Heart left ventricle (tissue), 16 donors: ENCODE data around the gene CCDC68. TPM values are rescaled to one million over a fixed set of nuclear protein-coding genes. Genes with fewer than 3 reads are reported as not detected.

Source experiments
- ATAC-seq, 4 donors: fragments of 200-7000 bp; cut with Tn5 transposase; one replicate each; pipeline ENCODE4 v1.9.1; 2020 to 2022; ENCODE audit warnings: moderate library complexity in 4 of 4, mild to moderate bottlenecking in 3 of 4, moderate number of reproducible peaks in 1 of 4
- DNase-seq, 5 donors: peaks; one replicate each; pipeline ENCODE4 v3.0.0-alpha.2; 2020
- H3K27ac ChIP-seq, 12 donors: fragments of 200-600 bp; sonication (generic) in 4 of 12; one replicate each; pipeline versions ENCODE4 v1.5.0 to v1.8.0; 2016 to 2022; ENCODE audit warnings: mild to moderate bottlenecking in 2 of 12
- H3K27me3 ChIP-seq, 9 donors: fragments of 200-600 bp; sonication (generic) in 2 of 9; one replicate each; pipeline versions ENCODE4 v1.5.1 to v1.8.0; 2016 to 2022; ENCODE audit warnings: mild to moderate bottlenecking in 3 of 9
- H3K36me3 ChIP-seq, 9 donors: fragments of 200-600 bp; sonication (generic) in 2 of 9; one replicate each; pipeline versions ENCODE4 v1.5.0 to v1.8.0; 2018 to 2022; ENCODE audit warnings: mild to moderate bottlenecking in 2 of 9
- H3K4me1 ChIP-seq, 12 donors: fragments of 200-600 bp; sonication (generic) in 4 of 12; one replicate each; pipeline versions ENCODE4 v1.5.0 to v1.8.0; 2016 to 2022; ENCODE audit warnings: mild to moderate bottlenecking in 3 of 12
- H3K4me3 ChIP-seq, 12 donors: fragments of 200-600 bp; sonication (generic) in 4 of 12; one replicate each; pipeline versions ENCODE4 v1.5.0 to v1.8.0; 2017 to 2022; ENCODE audit warnings: mild to moderate bottlenecking in 9 of 12, moderate library complexity in 4 of 12
- H3K9me3 ChIP-seq, 12 donors: fragments of 200-600 bp; sonication (generic) in 4 of 12; one replicate each; pipeline versions ENCODE4 v1.5.0 to v1.8.0; 2016 to 2022; ENCODE audit warnings: mild to moderate bottlenecking in 1 of 12
- CTCF ChIP-seq, 12 donors: fragments of 200-600 bp; sonication (generic) in 4 of 12; IDR thresholded peaks; one replicate each; pipeline versions ENCODE4 v1.5.0 to v1.8.0; 2018 to 2022; ENCODE audit warnings: antibody characterized with exemption in 12 of 12, mild to moderate bottlenecking in 5 of 12
- POLR2A ChIP-seq, 2 donors: fragments of 450-650 bp; IDR thresholded peaks; one replicate each; pipeline ENCODE4 v1.6.1; 2017; ENCODE audit warnings: antibody characterized with exemption in 2 of 2, mild to moderate bottlenecking in 2 of 2, moderate library complexity in 2 of 2
- WGBS, 4 donors: extraction: QIAGEN DNeasy Blood & Tissue Kit in 2 of 4; methylation state at CpG; one replicate each; pipeline versions ENCODE4 v1.1.5 to v1.1.7; 2013 to 2018; 5-methylcytosine and 5-hydroxymethylcytosine counted together
- intact Hi-C, 10 donors: fragments of 100-400 bp; cut with DNase I; formaldehyde crosslinking; loops; one replicate each; pipeline versions ENCODE4 v1.11.1 to v1.14.2; 2022
- polyA plus RNA-seq, 2 donors: library from polyadenylated mRNA; stranded (reverse); fragments of 200-250 nt; gene quantifications; one replicate each; pipeline ENCODE4 v1.2.3, GENCODE V29; 2013
- total RNA-seq, 9 donors: library from RNA; depleted of rRNA in 2 of 9; stranded (reverse); fragments of >200 nt in 2 of 9; fragmentation: NEBNext Ultra II Directional in 3 of 9; extraction: Animal tissue kit (Norgen Biotek cat#: 25700) in 3 of 9; gene quantifications; one replicate each; pipeline versions ENCODE4 v1.1.0 to v1.2.4, GENCODE V29; 2016 to 2023
- donor health status: ischemic (EF 13 %, LVEDD 7.1; RV severe dilation, severe dysfunction).
- donor health status: healthy with polysubstance abuse.
- donor health status: DM: no; HTN: yes; CAD: no.
- donor health status: DM: no; HTN: no; CAD: no.
- donor health status: ischemic (EF 25% LVEDD 6.9; RV normal size, moderate dysfunction).
- donor health status: ischemic (EF 25% LVEDD 5.7; RV mildly dilated, moderate dysfunction).
- donor health status: healthy.
- donor health status: DM: yes; HTN: yes; CAD: no.
- donor health status: ischemic (EF 35%, LVEDD 5.7; RV mildly dilated, moderate dysfunction).
- donor health status: nonischemic (EF 11% LVEDD 7.7; RV severe dilation, severe dysfunction).
- donor health status: DM: yes; HTN: yes; CAD: no.
- donor health status: PGD.
- donor health status: ischemic (EF 29% LVEDD 5.4; RV normal size, mild dysfunction).
- donor health status: nonischemic (EF 23%, LVEDD 6.1; RV moderate dilation, normal function).

Gene CCDC68
- total and polyA plus RNA-seq, 11 donors: 2.0 to 11.6 (median 4.2) TPM

GRCh38 chr18:54938506-54938905 lies 20.8 kb downstream of the CCDC68 start:
- peaks cover 0 to 38% (median 14%) of the 10 kb centered on the region in 9 donors for H3K36me3 ChIP-seq
- TF ChIP-seq POLR2A (IDR thresholded peaks at IDR 0.05) (no peak), CTCF (IDR thresholded peaks at IDR 0.05) (no peak)
- intact Hi-C loops: no loop called here
- no peaks in the 10 kb centered on the region for H3K4me1 ChIP-seq
- DNase-seq (no peak), ATAC-seq (no peak)
- H3K27me3 ChIP-seq: no peaks in the 10 kb centered on the region
- no peak overlapping the region for H3K4me3 ChIP-seq
- no peaks in the 10 kb centered on the region for H3K9me3 ChIP-seq
- 95 to 100% (median 97%) methylated on average over 3 of the region's 3 CpGs for WGBS, 4 donors
- H3K27ac ChIP-seq: no peak overlapping the region

DNA sequence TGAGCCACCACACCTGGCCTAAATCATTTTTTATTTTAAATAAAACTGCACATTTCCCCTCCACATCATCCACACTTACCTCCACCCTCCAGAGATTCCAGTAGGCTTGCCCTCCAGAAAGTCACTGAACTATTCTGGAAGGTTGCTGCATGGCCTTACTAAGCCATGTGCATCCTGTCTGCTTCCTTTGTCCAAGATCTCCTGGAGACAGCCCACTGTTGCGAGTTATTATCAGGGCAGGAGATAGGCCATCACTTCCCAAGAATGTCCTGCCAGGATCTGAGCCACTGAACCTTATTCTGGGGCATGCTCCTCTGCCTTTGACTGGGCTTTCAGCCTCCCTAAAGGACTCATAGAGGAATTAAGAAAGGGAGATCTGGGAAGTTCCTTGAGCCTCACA lies 26.8 kb downstream of the CCDC68 start:
- H3K27me3 ChIP-seq: no peaks in the 10 kb centered on the region
- 0 to 66% (median 35%) methylated on average over 1 of the region's 1 CpG for WGBS, 4 donors
- no peak overlapping the region for H3K4me3 ChIP-seq
- no peak overlapping the region for H3K27ac ChIP-seq
- ATAC-seq: no peak
- intact Hi-C loops: no loop called here
- peaks cover 0 to 22% (median 8%) of the 10 kb centered on the region in 9 donors for H3K36me3 ChIP-seq
- no peaks in the 10 kb centered on the region for H3K4me1 ChIP-seq
- no peaks in the 10 kb centered on the region for H3K9me3 ChIP-seq
- DNase-seq: no peak
- TF ChIP-seq POLR2A (IDR thresholded peaks at IDR 0.05) (no peak), CTCF (IDR thresholded peaks at IDR 0.05) (no peak)

DNA sequence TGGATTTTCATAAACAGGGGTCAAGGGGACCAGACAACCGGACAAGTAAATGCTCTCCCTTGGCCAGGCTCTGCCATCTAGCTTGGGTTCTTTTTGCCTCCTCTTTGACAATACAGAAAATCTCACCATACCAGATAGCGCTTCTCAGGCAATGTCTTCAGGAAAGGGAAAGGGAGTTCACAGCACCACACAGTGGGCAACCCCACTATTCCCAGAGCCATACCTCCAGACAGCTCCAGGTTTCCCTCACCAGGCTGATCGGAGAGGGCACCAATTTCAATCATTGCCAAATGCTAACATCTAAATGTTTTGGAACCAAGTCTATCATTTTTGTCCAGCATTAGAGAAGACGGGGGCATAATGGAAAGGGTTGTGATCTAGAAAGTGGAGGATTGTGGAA lies 28.1 kb downstream of the CCDC68 start:
- H3K4me3 ChIP-seq: no peak overlapping the region
- H3K4me1 ChIP-seq: no peaks in the 10 kb centered on the region
- no peak for ATAC-seq
- no peaks in the 10 kb centered on the region for H3K9me3 ChIP-seq
- 96 to 100% (median 97%) methylated on average over 4 of the region's 4 CpGs for WGBS, 4 donors
- H3K27ac ChIP-seq: no peak overlapping the region
- no peaks in the 10 kb centered on the region for H3K27me3 ChIP-seq
- peaks cover 0 to 15% (median 0%) of the 10 kb centered on the region in 9 donors for H3K36me3 ChIP-seq
- no peak for DNase-seq
- TF ChIP-seq POLR2A (IDR thresholded peaks at IDR 0.05) (no peak), CTCF (IDR thresholded peaks at IDR 0.05) (no peak)
- intact Hi-C loops: no loop called here

- DNase-seq: no peak
- Histone ChIP-seq H3K9me3 (no peaks in the 10 kb centered on the region), H3K27me3 (no peaks in the 10 kb centered on the region), H3K4me1 (peaks cover 0 to 4% (median 0%) of the 10 kb centered on the region in 12 donors), H3K4me3 (no peak overlapping the region), H3K27ac (no peak overlapping the region), H3K36me3 (peaks cover 0 to 13% (median 0%) of the 10 kb centered on the region in 9 donors)
- intact Hi-C loops: no loop called here
- ATAC-seq: no peak
- no peak for TF ChIP-seq POLR2A (IDR thresholded peaks at IDR 0.05)
- TF ChIP-seq CTCF (IDR thresholded peaks at IDR 0.05): no peak
- WGBS, 4 donors: 85 to 94% (median 90%) methylated on average over 2 of the region's 2 CpGs
Observed at GRCh38 chr18:54928236-54928635, 31.0 kb downstream of the CCDC68 start.
